HG03439 (cell line): ENCODE measurements around the gene RIOK1.
"Not testable (repeated sequence)": the region's sequence is repeated elsewhere in the genome, so short reads cannot be mapped to it uniquely, and the experiment has no call there.

Source experiments
- ATAC-seq: cut with Tn5 transposase; IDR thresholded peaks from one replicate; pipeline ENCODE4 v1.9.1; 2021; ENCODE audit warnings: mild to moderate bottlenecking, moderate library complexity; ENCODE audit not compliant: unreplicated experiment

Gene RIOK1

DNA sequence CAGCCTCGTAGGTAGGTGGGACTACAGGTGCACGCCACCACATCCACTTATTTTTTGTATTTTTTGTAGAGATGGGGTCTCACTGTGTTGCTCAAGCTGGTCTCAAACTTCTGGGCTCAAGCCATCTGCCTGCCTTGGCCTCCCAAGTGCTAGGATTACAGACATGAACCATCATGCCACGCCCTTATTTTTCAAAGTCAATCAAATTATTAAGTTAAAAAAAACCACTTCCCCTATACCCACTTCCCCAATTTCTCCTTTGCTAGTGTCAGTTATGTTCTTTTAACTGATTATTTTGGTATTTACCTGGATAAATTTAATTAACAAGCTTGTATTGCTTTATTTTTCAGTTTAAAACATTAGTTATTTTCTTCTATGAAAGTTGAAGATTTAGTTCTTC lies 49.6 kb downstream of the RIOK1 start:
- no peak for ATAC-seq

DNA sequence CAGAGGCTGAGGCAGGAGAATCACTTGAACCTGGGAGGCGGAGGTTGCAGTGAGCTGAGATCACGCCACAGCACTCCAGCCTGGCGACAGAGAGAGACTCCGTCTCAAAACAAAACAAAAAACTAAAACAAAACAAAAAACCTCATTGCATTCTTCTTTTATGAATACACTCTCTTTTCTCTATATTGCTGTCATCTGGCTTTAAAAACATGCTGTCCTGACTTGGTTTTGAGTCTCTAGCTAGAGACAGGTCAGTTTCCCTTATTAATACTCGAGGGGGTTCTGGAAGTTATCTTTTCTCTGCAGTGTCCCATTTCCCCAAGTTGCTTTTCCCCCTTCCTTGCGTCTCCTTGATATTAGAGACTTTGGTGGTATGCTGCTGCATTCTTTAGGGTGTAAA lies 50.9 kb downstream of the RIOK1 start:
- no peak for ATAC-seq

DNA sequence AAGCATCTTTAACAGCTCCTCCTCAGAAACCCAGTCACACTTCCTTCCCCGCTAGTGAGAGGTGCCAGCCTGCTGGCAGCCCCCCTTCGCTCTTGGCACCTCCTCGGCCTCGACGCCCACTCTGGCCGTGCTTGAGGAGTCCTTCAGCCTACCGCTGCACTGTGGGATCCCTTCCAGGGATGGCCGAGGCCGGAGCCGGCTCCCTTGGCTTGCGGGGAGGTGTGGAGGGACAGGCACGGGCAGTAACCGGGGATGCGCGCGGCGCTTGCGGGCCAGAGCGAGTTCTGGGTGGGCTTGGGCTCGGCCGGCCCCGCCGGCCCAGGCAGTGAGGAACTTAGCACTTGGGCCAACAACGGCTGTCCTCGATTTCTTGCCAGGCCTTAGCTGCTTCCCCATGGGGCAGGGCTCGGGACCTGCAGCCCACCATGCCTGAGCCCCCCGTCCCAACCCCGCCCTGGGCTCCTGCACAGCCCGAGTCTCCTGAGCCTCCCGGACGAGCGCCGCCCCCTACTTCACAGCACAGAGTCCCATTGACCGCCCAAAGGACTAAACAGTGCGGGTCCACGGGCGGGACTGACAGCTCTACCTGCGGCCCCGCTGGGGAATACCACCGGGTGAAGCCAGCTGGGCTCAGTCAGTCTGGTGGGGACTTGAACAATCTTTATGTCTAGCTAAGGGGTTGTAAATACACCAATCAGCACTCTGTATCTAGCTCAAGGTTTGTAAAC lies 51.6 kb downstream of the RIOK1 start:
- ATAC-seq = no peak

DNA sequence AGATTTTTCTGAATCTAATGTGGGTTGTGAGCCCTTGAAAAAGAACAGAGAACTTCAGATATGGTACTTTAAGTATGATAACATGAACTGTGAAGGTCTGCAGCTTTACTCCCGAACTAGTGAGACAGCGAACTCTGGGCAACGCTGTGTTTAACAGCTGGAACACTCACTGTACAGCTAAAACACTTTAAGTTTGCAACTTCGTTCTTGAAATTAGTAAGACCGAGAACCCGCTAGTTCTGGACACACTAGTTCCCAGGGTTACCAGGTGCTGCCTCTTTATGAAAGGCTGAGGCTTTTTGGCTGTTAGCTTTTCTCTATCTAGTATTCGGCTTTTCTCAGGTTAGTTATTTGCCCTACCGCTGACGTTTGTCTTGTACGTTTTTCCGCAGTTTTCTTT lies 52.9 kb downstream of the RIOK1 start:
- no peak for ATAC-seq

DNA sequence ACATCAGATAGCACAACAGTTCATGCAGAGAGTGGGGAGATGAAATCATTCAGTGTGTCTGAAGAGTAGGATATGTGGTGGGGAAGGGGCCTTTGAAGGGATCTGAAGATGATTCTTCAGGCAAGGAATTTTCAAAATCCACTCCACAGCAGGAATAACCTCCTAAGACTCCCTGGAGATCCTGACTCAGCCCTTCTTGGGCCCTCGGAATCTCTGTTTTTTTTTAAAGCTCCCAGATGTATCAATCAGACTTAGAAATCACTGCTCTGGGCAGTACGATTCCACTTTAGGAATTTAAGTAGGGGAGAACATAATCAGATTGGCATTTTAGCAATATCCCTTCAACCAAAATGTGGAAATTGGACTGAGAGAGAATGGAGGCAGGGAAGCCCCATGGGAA lies 55.5 kb downstream of the RIOK1 start:
- ATAC-seq = no peak

DNA sequence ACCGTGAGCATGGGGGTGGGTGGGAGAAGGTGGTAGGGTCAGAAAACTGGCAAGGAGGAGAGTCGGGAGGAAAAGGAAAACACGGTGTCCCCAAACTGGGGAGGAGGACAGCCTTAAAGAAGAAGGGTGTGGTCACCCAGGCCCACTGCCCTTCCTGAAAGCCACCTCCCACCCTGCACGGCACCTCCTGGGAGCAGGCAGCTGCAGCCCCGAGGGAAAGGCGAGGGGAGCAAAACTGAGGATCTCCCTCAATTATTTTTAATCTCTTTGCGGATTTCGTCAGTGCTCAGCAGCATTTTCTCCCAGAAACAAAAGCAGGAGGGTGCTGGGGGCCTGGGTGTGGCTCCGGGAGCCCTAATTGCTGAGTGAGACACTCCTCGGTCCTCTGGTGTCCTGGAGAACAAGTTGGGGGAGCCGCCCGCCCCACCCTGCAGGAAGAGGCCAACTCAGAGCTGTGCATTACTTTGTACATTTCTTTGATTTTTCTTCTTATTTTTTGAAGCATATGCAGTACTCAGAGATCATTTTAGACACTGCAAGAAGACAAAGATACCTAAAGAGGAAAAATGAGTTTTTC lies 56.4 kb downstream of the RIOK1 start:
- no peak for ATAC-seq

DNA sequence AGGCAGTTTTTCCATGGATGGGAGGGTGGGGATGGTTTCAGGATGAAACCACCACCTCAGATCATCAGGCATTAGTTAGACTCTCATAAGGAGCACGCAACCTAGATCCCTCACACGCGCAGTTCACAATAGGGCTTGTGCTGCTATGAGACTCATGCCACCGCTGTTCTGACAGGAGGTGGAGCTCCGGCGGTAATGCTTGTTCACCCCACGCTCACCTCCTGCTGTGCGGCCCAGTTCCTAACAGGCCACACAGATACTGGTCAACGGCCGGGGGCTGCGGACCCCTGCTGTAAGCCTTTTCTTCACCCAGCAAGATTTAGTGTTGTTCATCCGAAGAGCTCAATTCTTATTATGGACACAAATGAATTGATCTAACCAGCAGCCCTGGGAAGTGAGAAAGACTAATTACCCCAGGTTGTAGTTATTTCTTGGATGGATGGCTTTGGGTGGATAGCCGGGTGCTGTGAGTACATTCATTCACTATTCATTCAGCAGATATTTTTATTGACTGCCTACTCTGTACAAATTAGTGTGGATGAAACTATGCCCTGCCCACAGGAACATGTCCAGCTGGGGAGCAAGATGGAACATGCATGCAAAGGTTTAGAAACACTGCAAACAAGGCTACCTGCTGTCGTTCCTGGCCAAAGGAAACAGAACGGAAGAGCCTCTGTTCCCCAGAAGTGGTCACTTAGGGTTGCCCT lies 57.2 kb downstream of the RIOK1 start:
- ATAC-seq = no peak

DNA sequence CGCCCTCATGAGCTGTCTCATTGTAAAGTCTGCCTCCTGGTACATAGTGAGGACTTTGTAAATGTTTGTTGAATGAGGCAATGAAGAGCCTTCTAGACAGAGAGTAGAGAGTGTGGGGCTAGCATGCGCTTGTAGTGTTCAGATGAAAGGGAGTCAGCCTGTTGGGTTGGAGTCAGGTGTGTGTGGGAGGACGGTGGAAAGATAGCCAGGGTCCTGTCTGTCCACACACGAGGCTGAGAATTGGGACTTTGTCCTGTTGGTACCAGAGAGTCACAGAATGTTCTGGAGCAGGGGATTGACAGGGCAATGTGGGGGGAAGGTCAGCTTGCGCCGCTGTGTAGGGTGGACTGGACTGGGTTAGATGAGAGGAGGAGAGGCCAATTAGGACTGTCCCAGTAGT lies 58.6 kb downstream of the RIOK1 start:
- no peak for ATAC-seq

DNA sequence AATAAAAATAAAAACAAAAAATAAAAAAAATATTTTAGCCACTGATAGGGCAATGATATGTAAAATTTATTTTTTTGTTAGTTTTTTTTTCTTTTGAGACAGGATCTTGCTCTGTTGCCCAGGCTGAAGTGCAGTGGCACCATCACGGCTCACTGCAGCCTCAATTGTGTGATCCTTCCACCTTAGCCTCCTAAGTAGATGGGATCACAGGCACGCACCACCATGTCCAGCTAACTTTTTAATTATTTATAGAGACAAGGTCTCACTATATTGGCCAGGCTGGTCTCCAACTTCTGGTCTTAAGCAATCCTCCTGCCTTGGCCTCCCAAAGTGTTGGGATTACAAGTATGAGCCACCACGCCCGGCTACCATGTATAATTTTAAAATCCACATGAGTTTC lies 59.4 kb downstream of the RIOK1 start:
- ATAC-seq = no peak

DNA sequence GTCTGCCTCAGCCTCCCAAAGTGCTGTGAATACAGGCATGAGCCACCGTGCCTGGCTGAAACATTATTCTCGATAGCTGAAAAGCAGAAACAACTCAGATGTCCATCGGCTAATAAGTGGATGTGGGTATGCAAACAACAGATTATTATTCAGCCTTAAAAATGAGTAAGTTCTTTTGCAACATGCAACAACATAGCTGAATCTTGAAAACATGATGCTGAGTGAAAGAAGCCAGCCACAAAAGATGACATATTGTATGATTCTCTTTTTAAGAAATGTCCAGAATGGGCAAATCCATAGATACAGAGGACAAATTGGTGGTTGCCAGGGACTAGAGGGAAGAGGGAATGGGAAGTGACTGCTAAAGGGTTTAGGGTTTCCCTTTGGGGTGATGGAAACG lies 61.7 kb downstream of the RIOK1 start:
- no peak for ATAC-seq

DNA sequence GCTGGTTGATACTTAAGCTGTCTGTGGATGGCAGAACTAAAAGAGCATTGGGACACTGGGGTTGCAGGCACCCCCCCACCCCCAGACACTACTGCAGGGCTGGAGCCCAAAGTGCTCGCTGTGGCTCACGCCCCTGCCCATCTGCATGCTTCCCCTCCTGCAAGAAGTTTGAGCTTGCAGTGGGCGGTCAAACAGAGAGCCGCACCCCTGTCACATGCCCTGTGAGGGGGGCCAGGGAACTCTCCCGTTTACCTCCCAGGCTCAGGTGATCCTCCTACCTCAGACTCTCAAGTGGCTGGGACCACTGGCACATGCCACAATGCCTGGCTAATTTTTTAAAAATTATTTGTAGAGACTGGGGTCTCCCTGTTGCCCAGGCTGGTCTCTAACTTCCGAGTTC lies 63.3 kb downstream of the RIOK1 start:
- ATAC-seq = no peak

DNA sequence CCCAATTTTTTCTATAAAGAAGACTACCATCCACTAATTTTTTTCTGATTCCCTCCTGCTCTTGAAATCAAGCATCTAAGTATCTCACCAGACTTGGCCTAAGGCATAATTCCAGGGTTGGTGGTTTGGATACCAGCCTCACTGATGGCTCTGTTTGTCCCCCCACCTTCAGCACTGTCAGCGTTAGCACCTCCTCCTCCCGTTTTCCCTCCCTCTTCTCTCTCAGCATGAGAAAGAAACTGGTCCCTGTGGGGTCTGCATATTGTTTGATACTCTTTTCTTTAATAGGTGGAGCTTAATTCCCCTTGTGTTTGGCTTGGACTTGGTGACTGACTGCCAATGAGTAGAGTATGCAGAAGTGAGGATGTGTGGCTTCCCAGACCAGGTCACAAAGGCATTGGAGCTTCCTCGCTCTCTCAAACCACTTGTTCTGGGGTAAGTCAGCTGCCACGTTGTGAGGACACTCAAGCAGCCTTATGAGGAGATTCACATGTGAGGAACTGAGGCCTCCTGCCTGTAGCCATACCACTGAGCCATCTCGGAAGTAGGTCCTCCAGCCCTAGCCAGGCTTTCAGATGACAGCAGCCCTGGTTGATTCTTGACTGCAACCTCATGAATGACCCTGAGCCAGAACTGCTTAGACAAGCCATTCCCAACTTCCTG lies 65.2 kb downstream of the RIOK1 start:
- ATAC-seq = no peak

DNA sequence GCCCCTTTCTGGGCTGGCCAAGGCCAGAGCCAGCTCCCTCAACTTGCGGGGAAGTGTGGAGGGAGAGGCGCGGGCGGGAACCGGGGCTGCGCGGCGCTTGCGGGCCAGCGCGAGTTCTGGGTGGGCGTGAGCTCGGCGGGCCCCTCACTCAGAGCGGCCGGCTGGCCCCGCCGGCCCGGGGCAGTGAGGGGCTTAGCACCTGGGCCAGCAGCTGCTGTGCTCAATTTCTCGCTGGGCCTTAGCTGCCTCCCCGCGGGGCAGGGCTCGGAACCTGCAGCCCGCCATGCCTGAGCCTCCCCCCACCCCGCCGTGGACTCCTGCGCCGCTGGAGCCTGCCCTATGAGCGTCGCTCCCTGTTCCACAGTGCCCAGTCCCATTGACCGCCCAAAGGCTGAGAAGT lies 66.7 kb downstream of the RIOK1 start:
- not testable (repeated sequence) for ATAC-seq

DNA sequence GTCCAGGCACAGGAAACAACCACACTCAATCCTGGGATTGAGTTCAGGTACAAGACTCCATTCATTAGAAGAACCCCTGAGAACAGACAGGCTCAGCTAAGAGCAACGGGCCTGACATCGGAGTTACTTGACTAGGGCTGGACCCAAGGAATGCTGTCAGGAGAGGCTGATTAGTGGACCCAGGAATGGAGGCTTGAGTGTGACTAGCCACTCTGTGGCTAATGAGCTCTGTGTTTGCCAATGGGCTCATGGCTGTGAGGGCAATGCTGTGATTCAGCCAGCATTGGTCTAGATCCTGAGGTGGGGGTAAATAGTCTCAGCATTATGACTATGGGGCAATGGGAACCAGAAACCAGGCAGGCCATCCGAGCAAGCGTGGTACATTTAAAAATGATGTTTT lies 71.8 kb downstream of the RIOK1 start:
- ATAC-seq = no peak

DNA sequence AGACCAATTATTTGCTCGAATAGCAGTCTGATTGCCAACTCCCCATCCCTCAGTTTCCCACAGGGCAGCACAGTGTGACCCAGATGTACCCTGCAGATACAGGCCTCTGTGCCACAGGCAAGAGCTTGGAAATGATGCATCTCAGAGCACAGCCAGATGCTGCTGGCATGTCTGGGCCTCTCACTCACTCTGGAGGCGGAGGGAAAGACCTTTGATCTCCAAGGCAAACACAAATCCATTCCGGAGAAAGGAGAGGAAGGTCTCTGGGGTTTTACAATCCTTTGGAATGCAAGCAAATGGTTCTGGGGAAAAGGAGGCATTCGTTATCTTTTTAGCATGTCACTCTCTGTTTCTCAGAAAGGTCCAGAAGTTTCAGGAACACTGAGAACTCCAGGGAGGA lies 74.2 kb downstream of the RIOK1 start:
- ATAC-seq = no peak

DNA sequence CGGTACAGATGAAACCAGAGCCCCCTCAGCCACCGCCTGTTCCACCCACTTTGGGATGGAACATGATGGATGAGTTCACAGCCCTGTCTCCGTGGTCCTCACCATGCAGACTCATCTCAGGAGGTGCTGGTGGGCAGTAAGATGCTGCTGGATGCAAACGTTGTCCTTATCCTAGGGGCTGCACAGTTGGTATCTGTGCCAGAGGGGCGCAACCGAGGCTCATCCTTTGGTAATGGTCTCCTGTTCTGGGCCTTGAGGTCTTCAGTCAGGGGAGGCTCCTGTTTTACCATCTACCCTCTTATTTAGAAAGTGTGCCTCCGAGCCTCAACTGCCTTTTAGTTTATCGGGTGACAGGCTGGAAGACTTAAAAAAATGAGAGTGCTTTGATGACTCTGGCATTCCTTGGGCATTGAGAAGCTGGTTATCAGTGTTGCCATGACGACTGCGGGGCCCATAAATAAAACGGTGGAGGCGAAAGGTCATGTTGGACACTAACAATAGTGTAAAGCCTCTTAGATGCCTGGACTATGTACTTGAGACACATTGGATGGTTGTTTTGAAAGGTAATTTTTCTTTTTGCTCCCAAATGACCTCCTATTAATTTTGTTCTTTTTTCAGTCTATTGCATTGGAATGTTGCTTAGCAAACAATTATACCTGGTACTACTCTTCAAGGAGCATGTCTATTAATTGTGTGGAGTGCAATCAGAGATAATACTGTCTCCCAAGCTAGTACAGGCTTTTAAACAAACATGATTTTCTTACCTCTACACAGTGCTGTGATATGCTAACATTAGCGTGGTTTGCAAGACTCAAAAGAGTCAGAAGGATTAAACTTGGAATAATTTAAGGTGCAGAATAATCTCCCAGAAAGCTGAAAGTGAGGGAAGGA lies 77.6 kb downstream of the RIOK1 start:
- ATAC-seq = no peak
